SH-SY5Y (cell line): Measurements from ENCODE around the gene GPC1.

Experiments
- GATA2 ChIP-seq: IDR thresholded peaks from 2 replicates; pipeline ENCODE4 v1.6.1; 2011; ENCODE audit warnings: mild to moderate bottlenecking, low read depth, low read length
- GATA3 ChIP-seq: IDR thresholded peaks from 2 replicates; pipeline ENCODE4 v1.6.1; 2011; ENCODE audit warnings: low read depth, mild to moderate bottlenecking, low read length, moderate library complexity

GPC1 gene

GRCh38 chr2:240472078-240472790 is 36.8 kb downstream of the GPC1 start:
- TF ChIP-seq GATA2 (no peak), GATA3 (no peak)

DNA sequence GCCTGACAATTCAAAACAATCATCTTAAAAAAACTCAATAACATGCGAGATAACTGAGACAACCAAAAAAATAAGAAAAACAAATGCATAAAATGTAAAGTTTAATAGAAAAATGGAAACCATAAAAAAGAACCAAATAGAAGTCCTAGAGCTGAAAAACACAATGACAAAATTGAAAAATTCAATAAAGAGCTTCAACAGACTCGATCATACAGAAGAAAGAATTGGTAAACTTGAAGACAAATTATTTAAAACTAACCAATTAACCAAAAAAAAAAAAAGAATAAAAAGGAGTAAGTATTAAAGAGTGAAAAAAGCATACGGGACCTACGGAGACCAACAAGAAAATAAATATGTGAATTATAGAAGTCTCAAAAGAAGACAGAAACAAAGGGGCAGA is 37.7 kb downstream of the GPC1 start:
- TF ChIP-seq GATA2 (no peak), GATA3 (no peak)

GRCh38 chr2:240477916-240478315 is 42.5 kb downstream of the GPC1 start:
- TF ChIP-seq GATA2 = no peak
- TF ChIP-seq GATA3 = no peak

DNA sequence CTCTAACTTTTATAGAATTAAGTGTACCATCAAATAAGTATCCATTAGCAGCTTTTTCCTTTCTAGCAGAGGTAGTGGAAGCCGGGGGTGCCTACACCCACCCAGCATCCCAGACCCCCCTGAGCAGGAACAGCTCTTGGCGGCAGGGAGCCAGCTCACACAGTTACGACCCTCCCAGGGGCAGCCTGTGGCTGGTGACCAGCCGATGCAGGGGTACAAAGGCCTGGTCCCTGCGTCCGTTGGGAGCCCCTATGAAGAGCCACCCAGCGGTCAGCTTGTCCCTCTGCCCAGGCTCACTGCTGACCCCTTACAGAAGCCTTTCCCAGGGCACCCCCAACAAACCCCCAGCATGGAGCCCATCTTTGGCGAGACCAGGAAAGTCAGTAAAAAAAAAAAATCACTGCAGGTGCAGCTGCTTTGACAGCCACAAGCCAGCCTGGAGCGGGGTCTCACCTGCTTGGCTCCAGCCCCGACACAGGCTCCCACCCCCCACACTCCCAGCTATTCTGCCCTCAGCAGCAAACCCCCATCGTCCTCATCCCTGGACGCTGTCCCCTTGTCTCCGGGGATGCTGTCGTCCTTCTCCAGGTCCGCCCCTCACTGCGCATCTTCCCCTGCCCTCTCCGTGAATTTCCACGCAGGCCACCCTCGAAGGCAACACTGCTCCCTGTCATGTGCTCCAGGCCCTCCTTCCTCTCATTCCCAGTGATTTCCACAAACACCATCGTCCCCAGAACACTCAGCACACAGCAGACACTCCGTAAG is 43.1 kb downstream of the GPC1 start:
- no peak for TF ChIP-seq GATA3
- TF ChIP-seq GATA2 = no peak

- TF ChIP-seq GATA2 (no peak), GATA3 (no peak)
Measured at GRCh38 chr2:240479111-240479501, 43.6 kb downstream of the GPC1 start.

GRCh38 chr2:240480834-240481623 is 45.6 kb downstream of the GPC1 start:
- TF ChIP-seq GATA2 (no peak), GATA3 (no peak)

DNA sequence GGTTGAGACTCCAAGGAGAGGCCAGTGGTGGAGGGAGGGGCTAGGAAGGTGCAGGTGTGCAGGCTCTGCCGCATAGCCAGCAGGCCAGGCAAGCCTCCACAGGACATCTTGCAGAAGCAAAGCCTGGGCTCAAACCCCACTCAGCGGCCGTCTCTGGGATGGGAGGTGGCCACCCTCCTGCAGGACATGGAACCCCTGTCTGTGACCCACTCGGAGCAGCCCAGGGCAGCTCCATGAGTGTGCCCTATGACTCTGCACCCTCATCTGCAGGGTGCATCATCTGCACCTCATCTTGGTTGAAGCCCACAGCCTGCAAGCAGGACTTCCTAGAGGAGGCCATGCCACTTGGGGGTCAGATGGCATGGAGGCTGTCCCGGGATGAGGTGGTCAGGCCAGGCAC is 46.3 kb downstream of the GPC1 start:
- TF ChIP-seq GATA3 = no peak
- TF ChIP-seq GATA2 = no peak

GRCh38 chr2:240482141-240482540 is 46.7 kb downstream of the GPC1 start:
- TF ChIP-seq GATA2 = no peak
- TF ChIP-seq GATA3 = no peak

DNA sequence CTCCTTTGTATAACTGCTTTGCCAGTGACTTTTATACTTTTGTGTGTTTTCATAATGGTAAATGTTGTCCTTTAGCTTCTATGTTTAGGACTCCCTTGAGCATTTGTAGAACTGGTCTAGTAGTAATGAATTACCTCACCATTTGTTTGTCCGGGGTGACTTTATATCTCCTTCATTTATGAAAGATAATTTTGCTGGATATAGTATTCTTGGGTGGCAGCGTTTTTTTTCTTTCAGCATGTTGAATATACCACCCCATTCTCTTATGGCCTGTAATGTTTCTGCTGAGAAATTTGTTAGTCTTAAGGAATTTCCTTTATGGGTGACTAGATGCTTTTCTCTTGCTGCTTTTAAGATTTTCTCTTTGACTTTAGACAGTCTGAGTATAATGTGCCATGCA is 56.0 kb downstream of the GPC1 start:
- TF ChIP-seq GATA3 (no peak), GATA2 (no peak)

DNA sequence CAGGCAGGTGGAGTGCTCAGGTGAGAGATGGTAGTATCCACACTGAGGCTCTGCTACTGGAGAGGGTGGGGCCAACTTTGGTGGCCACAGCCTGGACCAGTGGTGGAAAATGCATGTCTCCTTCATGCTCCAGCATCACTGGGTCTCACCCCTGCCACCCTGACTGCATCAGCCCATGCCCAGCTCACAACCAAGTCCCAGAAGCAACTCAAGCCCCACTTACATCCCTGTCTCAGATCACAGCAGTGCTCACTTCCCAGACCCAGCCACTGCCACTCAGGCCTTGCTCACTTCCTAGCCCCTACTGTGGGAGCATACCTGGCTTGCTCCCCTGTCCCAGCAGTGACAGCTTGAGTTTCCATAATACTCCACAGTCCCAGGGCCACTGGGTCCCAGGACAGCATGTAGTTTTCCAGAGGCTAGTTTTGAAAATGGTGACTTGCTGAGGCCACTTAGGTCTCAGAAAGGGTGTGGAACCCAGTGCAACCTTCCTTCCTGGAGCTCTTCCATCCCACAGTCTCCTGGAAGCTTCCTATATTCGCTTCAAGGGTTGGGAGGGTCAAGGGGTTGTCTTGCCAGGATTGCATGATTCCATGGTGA is 58.8 kb downstream of the GPC1 start:
- TF ChIP-seq GATA2 (no peak), GATA3 (no peak)

- TF ChIP-seq GATA2 (no peak), GATA3 (no peak)
Measured at GRCh38 chr2:240498171-240498957, 62.9 kb downstream of the GPC1 start.

DNA sequence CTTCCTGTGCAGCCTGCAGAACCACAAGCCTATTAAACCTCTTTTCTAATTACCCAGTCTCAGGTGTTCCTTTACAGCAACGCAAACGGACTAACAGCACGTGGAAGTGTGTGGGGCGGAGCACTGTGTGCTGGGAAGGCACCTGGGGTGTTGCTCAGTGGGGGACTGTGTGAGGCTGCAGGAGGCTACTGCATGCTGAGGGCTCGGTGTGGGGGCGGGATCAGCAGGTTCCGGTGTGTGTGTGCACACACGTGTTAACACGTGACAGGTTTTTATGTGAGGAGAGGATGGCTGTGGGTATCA is 63.4 kb downstream of the GPC1 start:
- TF ChIP-seq GATA3 (no peak), GATA2 (no peak)
